ENCODE measurements around the gene IRS4.

The IRS4 gene

GRCh38 chrX:108712886-108713285, 23.5 kb downstream of the IRS4 start:
- Histone ChIP-seq H3K4me1 (peaks cover 7% of the 10 kb centered on the region; the same call in 1 of the 2 replicates), H3K36me3 (replicated peaks) (no peaks in the 10 kb centered on the region), H3K9me3 (0 out of 2 replicates have a peak, but pooled peaks cover 2% of the 10 kb centered on the region), H3K27me3 (ENCODE audit: low read depth) (no peaks in the 10 kb centered on the region), H3K4me3 (no peak overlapping the region)
- DNase-seq (ENCODE audit: low spot score in 2 of 2), result no peak
- in situ Hi-C loops (cut with MboI; ENCODE audit: low sequenced_read_pairs), result no loop called here

GRCh38 chrX:108704839-108705238, 31.5 kb downstream of the IRS4 start:
- DNase-seq (ENCODE audit: low spot score in 2 of 2), result no peak
- no peaks in the 10 kb centered on the region for H3K9me3 ChIP-seq
- no peak overlapping the region for H3K4me3 ChIP-seq
- peaks cover 8% of the 10 kb centered on the region for H3K4me1 ChIP-seq
- H3K27me3 ChIP-seq (ENCODE audit: low read depth), result no peaks in the 10 kb centered on the region
- H3K36me3 ChIP-seq (replicated peaks), result no peaks in the 10 kb centered on the region
- in situ Hi-C loops (cut with MboI; ENCODE audit: low sequenced_read_pairs), result no loop called here

GRCh38 chrX:108702530-108702929, 33.8 kb downstream of the IRS4 start:
- in situ Hi-C loops (cut with MboI; ENCODE audit: low sequenced_read_pairs), result no loop called here
- Histone ChIP-seq H3K4me3 (no peak overlapping the region), H3K4me1 (peaks cover 8% of the 10 kb centered on the region), H3K27me3 (ENCODE audit: low read depth) (no peaks in the 10 kb centered on the region), H3K36me3 (replicated peaks) (no peaks in the 10 kb centered on the region), H3K9me3 (no peaks in the 10 kb centered on the region)
- DNase-seq (ENCODE audit: low spot score in 2 of 2), result peak in 1 of 2 experiments; percentile 21

GRCh38 chrX:108701633-108702032, 34.7 kb downstream of the IRS4 start:
- in situ Hi-C loops (cut with MboI; ENCODE audit: low sequenced_read_pairs), result no loop called here
- peaks cover 13% of the 10 kb centered on the region for H3K4me1 ChIP-seq
- no peaks in the 10 kb centered on the region for H3K36me3 ChIP-seq (replicated peaks)
- H3K9me3 ChIP-seq, result no peaks in the 10 kb centered on the region
- no peak for DNase-seq (ENCODE audit: low spot score in 2 of 2)
- no peak overlapping the region for H3K4me3 ChIP-seq
- no peaks in the 10 kb centered on the region for H3K27me3 ChIP-seq (ENCODE audit: low read depth)

GRCh38 chrX:108699368-108699767, 37.0 kb downstream of the IRS4 start:
- Histone ChIP-seq H3K27me3 (ENCODE audit: low read depth) (no peaks in the 10 kb centered on the region), H3K4me3 (no peak overlapping the region), H3K9me3 (no peaks in the 10 kb centered on the region), H3K36me3 (replicated peaks) (no peaks in the 10 kb centered on the region; the same call in none of the 2 replicates), H3K4me1 (peaks cover 20% of the 10 kb centered on the region)
- in situ Hi-C loops (cut with MboI; ENCODE audit: low sequenced_read_pairs), result loop anchor here (25.0 kb wide), 1 partner anchor 487 kb away; no protein-coding TSS in a partner anchor
- peak in 1 of 2 experiments; percentile 60 for DNase-seq (ENCODE audit: low spot score in 2 of 2)

- Histone ChIP-seq H3K36me3 (replicated peaks) (no peaks in the 10 kb centered on the region; the same call in none of the 2 replicates), H3K9me3 (no peaks in the 10 kb centered on the region), H3K4me1 (peaks cover 12% of the 10 kb centered on the region), H3K4me3 (no peak overlapping the region), H3K27me3 (ENCODE audit: low read depth) (no peaks in the 10 kb centered on the region)
- DNase-seq (ENCODE audit: low spot score in 2 of 2), result peak in 1 of 2 experiments; percentile 13
- in situ Hi-C loops (cut with MboI; ENCODE audit: low sequenced_read_pairs), result loop anchor here (25.0 kb wide), 1 partner anchor 484 kb away; no protein-coding TSS in a partner anchor
Measured at GRCh38 chrX:108696690-108697089, 39.7 kb downstream of the IRS4 start.
